Measurements from ENCODE around the gene MMADHC. TPM values are rescaled to one million over a fixed set of nuclear protein-coding genes. Genes with fewer than 3 reads are reported as not detected.

The MMADHC gene
- total RNA-seq, 1 donor = 187 TPM

- no peaks in the 10 kb centered on the region for H3K27me3 ChIP-seq (ENCODE audit: insufficient read depth, low read length)
- no peak overlapping the region for H3K27ac ChIP-seq (ENCODE audit: low read depth, low read length)
- peaks cover 16% of the 10 kb centered on the region for H3K4me1 ChIP-seq (ENCODE audit: insufficient read depth, low read length)
- H3K79me2 ChIP-seq (ENCODE audit: insufficient read depth, low read length) = no peaks in the 10 kb centered on the region
- H3K36me3 ChIP-seq (ENCODE audit: insufficient read depth, low read length) = no peaks in the 10 kb centered on the region
- H3K4me3 ChIP-seq (ENCODE audit: insufficient read depth, low read length) = no peak overlapping the region
- no peaks in the 10 kb centered on the region for H3K9me3 ChIP-seq (ENCODE audit: low read depth, low read length)
- no peak overlapping the region for H3K4me2 ChIP-seq (ENCODE audit: insufficient read depth, low read length)
- TF ChIP-seq, protein P1, sequence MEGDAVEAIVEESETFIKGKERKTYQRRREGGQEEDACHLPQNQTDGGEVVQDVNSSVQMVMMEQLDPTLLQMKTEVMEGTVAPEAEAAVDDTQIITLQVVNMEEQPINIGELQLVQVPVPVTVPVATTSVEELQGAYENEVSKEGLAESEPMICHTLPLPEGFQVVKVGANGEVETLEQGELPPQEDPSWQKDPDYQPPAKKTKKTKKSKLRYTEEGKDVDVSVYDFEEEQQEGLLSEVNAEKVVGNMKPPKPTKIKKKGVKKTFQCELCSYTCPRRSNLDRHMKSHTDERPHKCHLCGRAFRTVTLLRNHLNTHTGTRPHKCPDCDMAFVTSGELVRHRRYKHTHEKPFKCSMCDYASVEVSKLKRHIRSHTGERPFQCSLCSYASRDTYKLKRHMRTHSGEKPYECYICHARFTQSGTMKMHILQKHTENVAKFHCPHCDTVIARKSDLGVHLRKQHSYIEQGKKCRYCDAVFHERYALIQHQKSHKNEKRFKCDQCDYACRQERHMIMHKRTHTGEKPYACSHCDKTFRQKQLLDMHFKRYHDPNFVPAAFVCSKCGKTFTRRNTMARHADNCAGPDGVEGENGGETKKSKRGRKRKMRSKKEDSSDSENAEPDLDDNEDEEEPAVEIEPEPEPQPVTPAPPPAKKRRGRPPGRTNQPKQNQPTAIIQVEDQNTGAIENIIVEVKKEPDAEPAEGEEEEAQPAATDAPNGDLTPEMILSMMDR (IDR thresholded peaks at IDR 0.05; ENCODE audit: extremely low read depth, low read depth, low read length) = no peak
- peak; percentile 0 for DNase-seq (ENCODE audit: insufficient read length, low spot score, missing footprints)
- no peaks in the 10 kb centered on the region for H4K20me1 ChIP-seq (ENCODE audit: insufficient read depth, low read length)
- H2AFZ ChIP-seq (ENCODE audit: low read length) = no peak overlapping the region
These were observed 29.9 kb upstream of the MMADHC start for GRCh38 chr2:149617476-149617875.

GRCh38 chr2:149616681-149617456, 29.3 kb upstream of the MMADHC start:
- Histone ChIP-seq H3K27me3 (ENCODE audit: insufficient read depth, low read length) (no peaks in the 10 kb centered on the region), H3K4me3 (ENCODE audit: insufficient read depth, low read length) (no peak overlapping the region), H3K9me3 (ENCODE audit: low read depth, low read length) (no peaks in the 10 kb centered on the region), H3K4me1 (ENCODE audit: insufficient read depth, low read length) (peaks cover 22% of the 10 kb centered on the region), H3K27ac (ENCODE audit: low read depth, low read length) (peak overlapping the region; percentile 39), H3K4me2 (ENCODE audit: insufficient read depth, low read length) (peak overlapping the region; percentile 32), H3K36me3 (ENCODE audit: insufficient read depth, low read length) (no peaks in the 10 kb centered on the region), H2AFZ (ENCODE audit: low read length) (no peak overlapping the region), H4K20me1 (ENCODE audit: insufficient read depth, low read length) (no peaks in the 10 kb centered on the region), H3K79me2 (ENCODE audit: insufficient read depth, low read length) (no peaks in the 10 kb centered on the region)
- DNase-seq (ENCODE audit: insufficient read length, low spot score, missing footprints) = peak; percentile 48
- TF ChIP-seq, protein P1 (IDR thresholded peaks at IDR 0.05; ENCODE audit: extremely low read depth, low read depth, low read length) = no peak

- H3K4me2 ChIP-seq (ENCODE audit: insufficient read depth, low read length) = no peak overlapping the region
- H3K4me1 ChIP-seq (ENCODE audit: insufficient read depth, low read length) = peaks cover 22% of the 10 kb centered on the region
- H3K36me3 ChIP-seq (ENCODE audit: insufficient read depth, low read length) = no peaks in the 10 kb centered on the region
- H2AFZ ChIP-seq (ENCODE audit: low read length) = no peak overlapping the region
- H3K27me3 ChIP-seq (ENCODE audit: insufficient read depth, low read length) = no peaks in the 10 kb centered on the region
- no peak for DNase-seq (ENCODE audit: insufficient read length, low spot score, missing footprints)
- H3K27ac ChIP-seq (ENCODE audit: low read depth, low read length) = no peak overlapping the region
- H3K79me2 ChIP-seq (ENCODE audit: insufficient read depth, low read length) = no peaks in the 10 kb centered on the region
- H3K4me3 ChIP-seq (ENCODE audit: insufficient read depth, low read length) = no peak overlapping the region
- H4K20me1 ChIP-seq (ENCODE audit: insufficient read depth, low read length) = no peaks in the 10 kb centered on the region
- H3K9me3 ChIP-seq (ENCODE audit: low read depth, low read length) = no peaks in the 10 kb centered on the region
- TF ChIP-seq, protein P1 (IDR thresholded peaks at IDR 0.05; ENCODE audit: extremely low read depth, low read depth, low read length) = no peak
These were observed 26.1 kb upstream of the MMADHC start for GRCh38 chr2:149613704-149614103.

GRCh38 chr2:149612122-149612521, 24.5 kb upstream of the MMADHC start:
- peak; percentile 1 for DNase-seq (ENCODE audit: insufficient read length, low spot score, missing footprints)
- Histone ChIP-seq H2AFZ (ENCODE audit: low read length) (no peak overlapping the region), H3K79me2 (ENCODE audit: insufficient read depth, low read length) (no peaks in the 10 kb centered on the region), H3K27me3 (ENCODE audit: insufficient read depth, low read length) (no peaks in the 10 kb centered on the region), H3K4me2 (ENCODE audit: insufficient read depth, low read length) (no peak overlapping the region), H3K36me3 (ENCODE audit: insufficient read depth, low read length) (no peaks in the 10 kb centered on the region), H3K4me3 (ENCODE audit: insufficient read depth, low read length) (no peak overlapping the region), H3K4me1 (ENCODE audit: insufficient read depth, low read length) (peaks cover 15% of the 10 kb centered on the region), H3K27ac (ENCODE audit: low read depth, low read length) (no peak overlapping the region), H3K9me3 (ENCODE audit: low read depth, low read length) (no peaks in the 10 kb centered on the region), H4K20me1 (ENCODE audit: insufficient read depth, low read length) (no peaks in the 10 kb centered on the region)
- TF ChIP-seq, protein P1 (IDR thresholded peaks at IDR 0.05; ENCODE audit: extremely low read depth, low read depth, low read length) = no peak
